Activated gamma-delta T cell treated with Interleukin-2 at 50 U/mL for 16 hours (primary cell): ENCODE results near the gene BAIAP2L2.

Experiments used
- DNase-seq: peaks from one replicate; pipeline ENCODE4 v3.0.0-alpha.2; 2020

The BAIAP2L2 gene

DNA sequence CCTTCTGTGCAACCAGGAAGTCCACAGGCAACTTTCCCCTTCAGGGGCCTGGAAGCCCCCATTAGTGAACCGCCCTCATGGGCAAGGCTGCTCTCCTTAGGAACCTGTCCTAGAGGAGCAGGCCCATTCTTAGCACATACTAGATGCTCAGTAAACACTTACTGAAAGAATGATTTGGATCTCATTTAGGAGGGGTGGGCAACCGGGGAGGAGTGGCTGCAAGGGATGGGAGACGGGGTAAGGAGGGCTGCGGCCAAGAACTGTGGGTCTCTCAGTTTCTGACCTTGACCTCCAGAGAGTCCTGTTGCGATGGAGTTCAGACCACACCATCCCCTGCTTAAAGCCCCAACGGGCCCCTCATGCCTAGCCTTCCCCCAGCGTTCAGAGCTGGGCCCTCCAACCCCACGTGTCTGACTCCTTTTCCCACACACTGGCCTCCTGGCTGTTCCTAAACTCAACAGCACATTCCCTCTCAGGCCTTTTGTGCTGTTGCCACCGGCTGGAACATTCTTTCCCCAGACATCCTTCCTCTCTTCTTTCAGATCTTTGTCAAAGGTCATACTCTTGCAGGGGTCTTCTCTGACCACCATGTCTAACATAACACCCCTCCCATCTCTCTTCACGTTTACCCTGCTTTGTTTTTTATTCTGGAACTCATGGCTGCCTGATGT, 74.0 kb downstream of the BAIAP2L2 start:
- DNase-seq: no peak

DNA sequence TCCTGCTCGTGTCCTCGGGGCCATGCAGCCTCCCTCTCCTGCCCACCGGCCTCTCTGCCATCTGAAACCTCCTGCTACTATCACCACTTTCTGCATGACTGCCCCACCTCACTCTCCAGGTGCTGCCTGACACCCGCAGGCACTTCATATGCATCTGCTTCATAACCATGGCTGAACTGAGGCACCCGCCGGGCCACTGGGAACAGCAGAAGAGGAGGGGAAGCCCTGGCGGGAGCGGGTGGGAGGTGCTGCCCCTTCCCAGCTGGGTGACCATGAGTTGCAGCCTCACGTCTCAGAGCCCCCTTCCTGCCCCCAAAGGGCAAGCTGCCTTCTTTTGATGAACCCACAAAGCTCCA, 75.0 kb downstream of the BAIAP2L2 start:
- no peak for DNase-seq
